Tibial artery (tissue), 4 donors: ENCODE results near the gene SLC1A4.
A peak's percentile ranks its signal among the peaks of the same experiment; 100 is the strongest.

Source experiments
- DNase-seq, 2 donors: peaks; one replicate each; pipeline ENCODE4 v3.0.0-alpha.2; 2019
- H3K27ac ChIP-seq, 2 donors: fragments of 200-600 bp; sonication (generic) in 1 of 2; 1 replicate in 1 of 2; 2 replicates in 1 of 2; pipeline ENCODE4 v1.5.1; 2018 to 2019; ENCODE audit warnings: mild to moderate bottlenecking in 1 of 2
- H3K27me3 ChIP-seq, 2 donors: fragments of 200-600 bp; sonication (generic) in 1 of 2; one replicate each; pipeline versions ENCODE4 v1.5.1 to v1.6.0; 2016 to 2019
- H3K36me3 ChIP-seq, 3 donors: fragments of 200-600 bp; sonication (generic) in 2 of 3; one replicate each; pipeline ENCODE4 v1.5.1; 2016 to 2019; ENCODE audit warnings: mild to moderate bottlenecking in 2 of 3
- H3K4me1 ChIP-seq, 4 donors: fragments of 200-600 bp; sonication (generic) in 2 of 4; 1 replicate in 3 of 4; 2 replicates in 1 of 4; pipeline ENCODE4 v1.5.1; 2016 to 2019
- H3K4me3 ChIP-seq, 2 donors: fragments of 200-600 bp; sonication (generic) in 1 of 2; 1 replicate in 1 of 2; 2 replicates in 1 of 2; pipeline ENCODE4 v1.5.1; 2018 to 2019; ENCODE audit warnings: mild to moderate bottlenecking in 2 of 2
- H3K9me3 ChIP-seq, 3 donors: fragments of 200-600 bp; sonication (generic) in 1 of 3; one replicate each; pipeline ENCODE4 v1.5.1; 2016 to 2019
- intact Hi-C: fragments of 100-400 bp; cut with DNase I; formaldehyde crosslinking; loops from one replicate; pipeline ENCODE4 v1.15.0; 2023; ENCODE audit warnings: low total_unique reads
- TF ChIP-seq, protein P1 (sequence below), 2 experiments: fragments of 200-600 bp in 1 of 2; fragments of 450-650 bp in 1 of 2; IDR thresholded peaks; one replicate each; pipeline ENCODE4 v1.5.1; 2017 to 2019; ENCODE audit warnings: antibody characterized with exemption in 2 of 2, mild to moderate bottlenecking in 1 of 2, moderate library complexity in 1 of 2

Gene SLC1A4

GRCh38 chr2:65024149-65024829, 35.1 kb downstream of the SLC1A4 start:
- no peak overlapping the region for H3K27ac ChIP-seq
- peaks cover 18 to 35% (median 28%) of the 10 kb centered on the region in 3 donors for H3K36me3 ChIP-seq
- H3K4me1 ChIP-seq, result no peaks in the 10 kb centered on the region
- H3K9me3 ChIP-seq, result no peaks in the 10 kb centered on the region
- no peak overlapping the region for H3K4me3 ChIP-seq
- H3K27me3 ChIP-seq, result no peaks in the 10 kb centered on the region
- TF ChIP-seq, protein P1, sequence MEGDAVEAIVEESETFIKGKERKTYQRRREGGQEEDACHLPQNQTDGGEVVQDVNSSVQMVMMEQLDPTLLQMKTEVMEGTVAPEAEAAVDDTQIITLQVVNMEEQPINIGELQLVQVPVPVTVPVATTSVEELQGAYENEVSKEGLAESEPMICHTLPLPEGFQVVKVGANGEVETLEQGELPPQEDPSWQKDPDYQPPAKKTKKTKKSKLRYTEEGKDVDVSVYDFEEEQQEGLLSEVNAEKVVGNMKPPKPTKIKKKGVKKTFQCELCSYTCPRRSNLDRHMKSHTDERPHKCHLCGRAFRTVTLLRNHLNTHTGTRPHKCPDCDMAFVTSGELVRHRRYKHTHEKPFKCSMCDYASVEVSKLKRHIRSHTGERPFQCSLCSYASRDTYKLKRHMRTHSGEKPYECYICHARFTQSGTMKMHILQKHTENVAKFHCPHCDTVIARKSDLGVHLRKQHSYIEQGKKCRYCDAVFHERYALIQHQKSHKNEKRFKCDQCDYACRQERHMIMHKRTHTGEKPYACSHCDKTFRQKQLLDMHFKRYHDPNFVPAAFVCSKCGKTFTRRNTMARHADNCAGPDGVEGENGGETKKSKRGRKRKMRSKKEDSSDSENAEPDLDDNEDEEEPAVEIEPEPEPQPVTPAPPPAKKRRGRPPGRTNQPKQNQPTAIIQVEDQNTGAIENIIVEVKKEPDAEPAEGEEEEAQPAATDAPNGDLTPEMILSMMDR (IDR thresholded peaks at IDR 0.05), result no peak
- intact Hi-C loops, result no loop called here
- no peak for DNase-seq

DNA sequence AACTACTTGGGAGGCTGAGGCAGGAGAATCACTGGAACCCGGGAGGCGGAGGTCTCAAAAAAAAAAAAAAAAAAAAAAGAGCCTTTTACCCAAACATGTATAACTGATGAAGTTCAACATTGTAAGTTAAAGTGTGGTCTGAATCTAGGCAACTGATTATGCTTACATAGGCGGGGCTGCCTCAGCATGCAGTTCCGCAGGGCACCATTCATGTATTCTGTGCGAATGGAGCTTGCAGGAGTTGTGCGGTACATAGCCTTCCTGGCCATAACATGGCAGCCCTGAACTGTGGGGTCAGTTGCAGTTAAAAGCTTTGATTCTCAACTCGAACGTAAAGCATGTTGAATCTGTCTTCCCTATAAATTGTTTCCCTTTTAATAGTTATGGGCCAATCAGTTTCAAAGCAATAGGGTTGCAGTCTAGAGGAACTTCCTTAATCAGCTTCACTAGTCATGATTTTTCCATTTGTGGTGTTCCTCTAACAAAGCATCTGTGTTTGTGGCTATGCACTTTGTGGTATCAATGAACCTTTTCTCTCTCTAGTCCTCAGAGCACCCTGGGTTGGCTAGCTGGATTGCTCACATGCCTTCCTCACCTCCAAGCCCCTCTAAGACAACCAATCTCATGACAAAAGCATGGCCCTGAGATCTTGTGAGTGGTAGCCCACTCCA, 36.4 kb downstream of the SLC1A4 start:
- intact Hi-C loops, result no loop called here
- Histone ChIP-seq H3K4me1 (no peaks in the 10 kb centered on the region), H3K27me3 (no peaks in the 10 kb centered on the region), H3K4me3 (no peak overlapping the region), H3K9me3 (no peaks in the 10 kb centered on the region), H3K36me3 (peaks cover 11 to 22% (median 15%) of the 10 kb centered on the region in 3 donors), H3K27ac (no peak overlapping the region)
- TF ChIP-seq, protein P1 (IDR thresholded peaks at IDR 0.05), result no peak
- no peak for DNase-seq

DNA sequence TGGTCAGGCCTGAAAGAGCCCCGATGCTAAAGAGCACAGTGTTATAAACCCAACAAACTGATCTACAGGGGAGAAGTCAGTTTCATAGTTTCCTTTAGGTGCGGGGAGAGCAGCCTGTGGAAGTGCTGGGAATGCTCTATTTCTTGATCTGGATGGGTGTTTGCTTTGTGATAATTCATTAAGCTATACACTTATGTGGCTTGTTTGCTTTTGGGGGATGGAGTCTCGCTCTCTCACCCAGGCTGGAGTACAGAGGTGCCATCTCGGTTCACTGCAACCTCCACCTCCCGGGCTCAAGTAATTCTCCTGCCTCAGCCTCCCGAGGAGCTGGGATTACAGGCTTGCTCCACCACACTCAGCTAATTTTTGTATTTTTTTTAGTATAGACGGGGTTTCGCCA, 37.0 kb downstream of the SLC1A4 start:
- H3K9me3 ChIP-seq, result no peaks in the 10 kb centered on the region
- intact Hi-C loops, result no loop called here
- DNase-seq, result no peak
- TF ChIP-seq, protein P1 (IDR thresholded peaks at IDR 0.05), result no peak
- H3K27me3 ChIP-seq, result no peaks in the 10 kb centered on the region
- no peaks in the 10 kb centered on the region for H3K4me1 ChIP-seq
- H3K4me3 ChIP-seq, result no peak overlapping the region
- H3K27ac ChIP-seq, result no peak overlapping the region
- peaks cover 6 to 16% (median 9%) of the 10 kb centered on the region in 3 donors for H3K36me3 ChIP-seq

- TF ChIP-seq, protein P1 (IDR thresholded peaks at IDR 0.05), result no peak
- Histone ChIP-seq H3K9me3 (no peaks in the 10 kb centered on the region), H3K27me3 (no peaks in the 10 kb centered on the region), H3K4me3 (no peak overlapping the region), H3K27ac (no peak overlapping the region), H3K36me3 (peaks cover 0 to 9% (median 2%) of the 10 kb centered on the region in 3 donors), H3K4me1 (peaks cover 0 to 6% (median 0%) of the 10 kb centered on the region in 4 donors)
- no peak for DNase-seq
- intact Hi-C loops, result no loop called here
Measured at GRCh38 chr2:65026704-65027464, 37.7 kb downstream of the SLC1A4 start.

DNA sequence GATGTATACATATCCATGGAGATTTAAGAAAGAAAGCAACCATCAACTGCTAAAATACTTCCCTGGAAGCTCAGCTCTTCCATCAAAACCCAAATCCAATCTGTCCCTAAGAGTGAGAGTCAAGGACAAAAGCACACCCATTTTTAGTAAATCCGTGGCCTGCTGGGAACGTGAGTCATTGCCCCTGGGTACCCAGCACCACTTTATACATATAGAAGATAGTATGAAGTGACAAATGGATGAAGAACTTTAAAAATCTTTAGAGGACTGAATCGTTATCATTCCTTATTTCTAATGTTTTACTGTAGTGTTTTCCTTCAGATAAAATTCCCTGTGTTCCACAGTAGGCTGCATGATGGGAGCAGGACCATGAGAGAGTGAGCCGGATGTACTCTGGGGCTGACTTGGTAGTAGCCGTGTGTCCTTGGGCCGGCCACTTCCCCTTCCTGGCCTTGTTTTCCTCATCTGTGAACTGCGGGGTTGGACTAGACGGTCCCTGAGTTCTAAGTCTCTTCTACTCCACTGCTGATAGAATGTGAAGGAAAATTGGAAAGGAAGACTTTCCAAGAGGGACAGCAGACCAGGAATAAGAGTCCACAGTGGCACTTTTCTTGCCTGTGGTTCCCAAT, 38.5 kb downstream of the SLC1A4 start:
- Histone ChIP-seq H3K27me3 (no peaks in the 10 kb centered on the region), H3K36me3 (peaks cover 0 to 3% (median 0%) of the 10 kb centered on the region in 3 donors), H3K4me1 (peaks cover 0 to 10% (median 0%) of the 10 kb centered on the region in 4 donors), H3K4me3 (no peak overlapping the region), H3K9me3 (no peaks in the 10 kb centered on the region), H3K27ac (no peak overlapping the region)
- DNase-seq, result peak in 1 of 2 donors; percentile 32
- intact Hi-C loops, result no loop called here
- TF ChIP-seq, protein P1 (IDR thresholded peaks at IDR 0.05), result no peak
